ENCODE results near the gene JADE2.

Gene JADE2

DNA sequence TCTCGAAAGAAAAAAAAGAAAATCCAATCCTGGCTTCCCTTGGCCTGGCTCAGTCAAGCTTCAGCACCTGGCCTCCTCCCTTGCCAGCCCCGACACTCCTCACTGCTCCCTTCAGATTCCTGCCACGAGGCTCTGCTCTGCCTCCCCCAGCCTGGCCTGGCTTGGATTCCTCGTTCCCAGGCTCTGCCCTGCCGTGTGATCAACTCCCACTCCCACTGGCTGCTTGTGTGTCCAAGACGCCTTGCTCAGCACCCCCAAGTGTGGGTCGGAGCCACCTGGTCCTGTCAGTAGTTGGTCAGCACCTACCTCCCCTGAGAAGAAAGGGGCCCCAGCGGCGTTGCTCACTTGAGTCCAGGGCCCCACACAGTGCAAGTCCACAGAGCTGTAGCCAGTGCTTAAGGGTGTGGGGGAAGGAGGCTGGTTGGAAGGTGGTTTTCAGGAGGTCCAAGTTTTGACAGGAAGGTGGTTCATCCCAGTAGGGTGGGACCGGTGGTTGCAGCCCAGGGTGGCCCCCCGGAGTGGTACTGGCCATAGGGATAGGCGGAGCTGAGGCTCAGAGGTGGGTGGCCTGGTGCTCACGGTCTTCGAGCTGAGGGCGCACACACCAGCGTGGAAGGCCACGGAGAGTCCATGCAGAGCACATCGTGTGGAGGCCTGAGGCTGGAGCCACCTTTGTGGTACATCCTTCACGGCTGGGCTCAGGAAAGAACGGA lies 46.4 kb downstream of the JADE2 start:
- no peak for FAIRE-seq

DNA sequence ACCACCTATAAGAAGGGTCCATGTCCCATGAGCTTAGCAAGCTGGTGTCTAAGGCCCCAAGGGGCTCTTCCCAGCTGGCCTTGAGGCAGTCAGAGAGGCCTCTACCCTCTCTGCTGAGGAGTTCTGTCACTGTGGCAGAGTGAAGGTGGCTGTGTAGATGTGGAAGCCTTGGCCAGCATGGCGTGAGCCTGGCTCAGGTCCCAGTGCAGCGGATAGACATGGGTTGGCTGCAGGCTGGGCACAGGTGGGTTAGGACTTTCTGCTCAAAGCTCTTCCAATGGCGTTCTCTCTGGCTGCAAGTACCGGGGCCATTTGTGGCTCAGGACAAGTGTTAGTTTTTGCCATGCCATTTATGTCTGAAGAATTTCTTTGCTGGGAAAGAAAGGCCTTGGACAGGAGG lies 47.3 kb downstream of the JADE2 start:
- FAIRE-seq: no peak

DNA sequence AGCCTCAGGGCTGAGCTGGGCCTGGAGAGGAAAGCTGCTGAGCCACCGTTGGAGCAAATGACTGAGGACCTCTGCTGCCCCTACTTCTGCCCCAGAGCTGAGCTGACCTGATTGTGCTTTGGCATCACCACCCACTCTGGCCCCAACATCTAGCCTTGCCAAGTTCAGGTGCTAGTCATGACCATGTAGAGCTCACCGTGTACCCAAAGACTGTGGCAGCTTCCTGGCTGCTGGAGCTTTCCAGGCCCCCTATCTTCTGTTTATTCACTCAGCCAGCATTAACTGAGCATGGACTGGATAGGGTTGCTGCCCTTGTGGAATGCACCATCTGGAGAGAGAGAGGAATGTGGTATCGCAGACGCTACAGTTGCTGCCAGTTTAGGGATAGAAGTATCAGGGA lies 49.1 kb downstream of the JADE2 start:
- no peak for FAIRE-seq

DNA sequence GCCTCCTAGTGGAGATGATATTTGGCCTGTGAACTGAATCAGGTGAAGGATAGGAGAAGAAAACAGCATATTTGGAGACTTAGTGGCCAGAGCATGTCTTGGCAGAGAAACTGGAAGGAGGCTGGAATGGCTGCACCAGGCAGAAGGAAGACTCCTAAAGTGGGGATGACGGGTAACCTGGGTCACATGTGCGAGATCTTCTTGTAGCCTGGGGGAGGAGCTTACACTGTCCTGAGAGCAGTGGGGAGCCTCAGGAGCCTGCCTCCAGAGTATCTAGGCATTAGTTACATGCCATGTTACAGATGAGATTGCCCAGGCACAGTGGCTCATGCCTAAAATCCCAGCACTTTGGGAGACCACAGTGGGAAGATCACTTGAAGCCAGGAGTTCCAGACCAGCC lies 49.8 kb downstream of the JADE2 start:
- FAIRE-seq: no peak

DNA sequence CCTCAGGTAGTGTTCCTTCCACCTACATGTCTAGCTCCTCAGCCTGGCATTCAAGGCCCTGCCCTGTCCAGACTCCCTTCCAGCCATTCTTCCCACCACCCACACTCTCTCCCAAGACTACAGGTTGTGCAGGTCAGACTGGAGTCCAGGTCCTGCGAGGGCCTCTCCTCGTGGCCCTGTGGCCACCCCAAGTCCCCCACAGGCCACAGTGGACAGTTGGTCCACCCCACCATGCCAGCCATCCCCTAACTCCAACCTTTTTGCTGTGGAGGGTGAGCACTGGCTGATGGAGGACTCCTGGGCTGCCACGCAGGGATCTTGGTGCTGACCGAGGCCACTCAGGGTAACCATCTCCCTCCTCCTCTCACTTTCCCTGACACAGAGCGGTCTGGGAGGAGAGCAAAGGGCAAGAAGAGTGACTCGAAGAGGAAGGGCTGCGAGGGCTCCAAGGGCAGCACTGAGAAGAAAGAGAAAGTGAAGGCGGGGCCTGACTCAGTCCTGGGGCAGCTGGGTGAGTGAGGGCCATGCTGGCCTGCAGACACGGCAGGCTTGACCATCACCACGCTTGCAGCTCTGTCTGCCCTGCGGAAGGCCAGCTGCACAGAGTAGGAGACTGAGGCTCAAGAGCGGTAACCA lies 51.0 kb downstream of the JADE2 start:
- FAIRE-seq: no peak

DNA sequence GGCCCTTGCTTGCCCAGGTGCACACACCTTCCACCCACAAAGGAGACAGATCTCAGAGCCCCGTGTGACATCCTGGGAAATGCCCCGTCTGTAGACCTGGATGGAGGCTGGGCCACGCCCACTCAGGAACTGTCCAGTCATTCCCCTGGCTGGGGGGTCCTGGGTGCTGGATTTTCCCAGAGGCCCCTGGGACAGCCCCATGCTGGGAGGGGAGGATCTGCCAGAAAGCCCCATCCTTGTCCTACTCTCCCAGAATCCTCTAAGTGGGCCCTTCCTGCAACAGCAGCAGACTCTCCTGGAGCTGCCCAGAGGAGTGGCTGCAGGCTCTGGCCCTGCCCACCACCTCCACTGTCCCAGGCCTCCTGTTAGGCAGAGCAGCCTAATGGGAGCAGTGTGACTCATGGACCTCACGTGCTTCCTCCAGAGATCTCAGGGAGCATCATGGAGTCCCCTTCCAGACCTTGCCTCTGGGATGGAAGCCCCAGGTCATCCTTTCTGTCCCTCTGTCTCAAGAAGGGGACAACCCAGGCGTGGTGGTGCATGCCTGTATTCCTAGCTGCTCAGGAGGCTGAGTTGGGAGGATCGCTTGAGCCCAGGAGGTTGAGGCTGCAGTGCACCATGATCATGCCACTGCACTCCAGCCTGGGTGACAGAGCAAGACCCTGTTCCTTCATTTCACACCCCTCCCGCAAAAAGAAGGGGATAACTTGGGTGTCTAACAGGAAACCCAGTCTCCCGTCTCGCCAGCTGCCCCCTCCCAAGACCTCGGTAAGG lies 51.7 kb downstream of the JADE2 start:
- FAIRE-seq: no peak

DNA sequence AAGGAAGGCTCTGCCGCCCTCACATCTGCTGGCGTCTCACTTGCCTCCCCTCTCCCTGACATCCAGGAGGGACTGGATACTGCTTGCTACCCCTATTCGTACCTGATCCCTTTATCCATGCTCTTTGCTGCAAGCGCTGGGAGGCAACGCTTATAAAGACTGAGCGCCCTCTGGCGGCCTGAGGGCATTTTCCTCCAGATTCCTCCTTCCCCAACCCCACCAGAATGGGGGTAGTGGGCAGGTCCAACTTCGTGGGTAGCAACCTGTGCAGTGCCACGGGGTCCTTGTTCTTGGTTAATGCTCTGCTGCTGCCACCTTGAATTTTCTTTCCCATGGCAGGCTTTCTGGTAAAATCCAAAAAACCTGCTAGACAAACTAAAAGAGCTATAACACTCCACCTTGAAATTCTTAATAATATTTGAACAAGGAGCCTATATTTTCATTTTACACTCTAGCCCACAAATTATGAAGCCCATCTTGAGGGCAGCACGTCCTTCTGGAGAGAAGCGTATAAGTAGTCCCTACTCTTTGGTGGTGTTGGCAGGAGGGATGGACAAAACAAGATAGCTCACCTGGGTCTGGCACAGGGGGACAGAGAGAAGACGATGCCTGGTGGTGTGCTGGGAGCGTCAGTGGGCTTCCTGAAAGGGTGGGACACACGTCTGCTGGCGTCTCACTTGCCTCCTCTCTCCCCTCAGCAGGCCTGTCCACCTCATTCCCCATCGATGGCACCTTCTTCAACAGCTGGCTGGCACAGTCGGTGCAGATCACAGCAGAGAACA lies 52.5 kb downstream of the JADE2 start:
- FAIRE-seq: no peak

DNA sequence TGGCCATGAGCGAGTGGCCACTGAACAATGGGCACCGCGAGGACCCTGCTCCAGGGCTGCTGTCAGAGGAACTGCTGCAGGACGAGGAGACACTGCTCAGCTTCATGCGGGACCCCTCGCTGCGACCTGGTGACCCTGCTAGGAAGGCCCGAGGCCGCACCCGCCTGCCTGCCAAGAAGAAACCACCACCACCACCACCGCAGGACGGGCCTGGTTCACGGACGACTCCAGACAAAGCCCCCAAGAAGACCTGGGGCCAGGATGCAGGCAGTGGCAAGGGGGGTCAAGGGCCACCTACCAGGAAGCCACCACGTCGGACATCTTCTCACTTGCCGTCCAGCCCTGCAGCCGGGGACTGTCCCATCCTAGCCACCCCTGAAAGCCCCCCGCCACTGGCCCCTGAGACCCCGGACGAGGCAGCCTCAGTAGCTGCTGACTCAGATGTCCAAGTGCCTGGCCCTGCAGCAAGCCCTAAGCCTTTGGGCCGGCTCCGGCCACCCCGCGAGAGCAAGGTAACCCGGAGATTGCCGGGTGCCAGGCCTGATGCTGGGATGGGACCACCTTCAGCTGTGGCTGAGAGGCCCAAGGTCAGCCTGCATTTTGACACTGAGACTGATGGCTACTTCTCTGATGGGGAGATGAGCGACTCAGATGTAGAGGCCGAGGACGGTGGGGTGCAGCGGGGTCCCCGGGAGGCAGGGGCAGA lies 53.3 kb downstream of the JADE2 start:
- FAIRE-seq: no peak

DNA sequence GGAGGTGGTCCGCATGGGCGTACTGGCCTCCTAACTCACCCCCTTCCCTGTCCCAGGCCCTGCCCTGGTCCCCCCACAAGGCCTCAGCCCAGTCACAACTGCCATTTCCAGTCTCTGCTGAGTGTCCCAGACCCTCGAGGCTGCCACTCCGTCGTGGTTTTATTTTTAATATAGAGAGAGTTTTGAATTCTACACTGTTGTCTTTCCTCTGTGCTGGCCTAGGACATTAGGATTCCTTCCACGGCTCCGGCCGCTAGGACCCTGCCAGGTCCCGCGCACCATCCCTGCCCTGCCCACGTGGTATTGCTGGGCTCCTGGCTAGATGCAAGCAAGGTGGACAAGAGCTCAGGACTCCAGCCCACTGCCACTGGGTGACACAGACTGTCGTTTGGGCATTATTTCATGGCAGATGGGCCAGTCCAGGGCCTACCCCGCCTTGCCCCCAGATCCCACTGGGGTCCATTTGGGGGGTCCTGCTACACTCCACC lies 53.9 kb downstream of the JADE2 start:
- FAIRE-seq: no peak

DNA sequence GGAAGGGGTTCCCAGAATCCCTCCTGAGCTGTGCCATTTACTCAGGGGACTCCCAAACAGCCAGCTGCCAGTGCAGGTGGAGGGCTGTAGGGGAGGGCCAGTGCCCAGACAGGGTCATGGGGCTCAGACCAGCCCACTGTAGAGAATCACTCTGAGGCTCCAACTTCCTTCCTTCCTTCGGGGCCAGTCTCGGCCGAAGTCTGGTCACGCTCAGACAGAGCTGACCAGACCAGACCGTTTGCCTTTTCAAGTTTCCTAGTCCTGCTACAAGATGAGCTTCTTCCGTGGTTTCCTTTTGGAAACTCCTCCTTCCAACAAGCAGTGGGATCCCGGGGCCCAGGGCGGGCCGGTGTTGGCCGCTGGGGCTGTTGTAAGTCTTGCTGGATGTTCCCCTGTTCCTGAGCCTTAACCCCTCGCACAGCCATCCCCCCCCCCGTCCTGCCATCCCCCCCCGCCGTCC lies 54.6 kb downstream of the JADE2 start:
- FAIRE-seq: no peak

DNA sequence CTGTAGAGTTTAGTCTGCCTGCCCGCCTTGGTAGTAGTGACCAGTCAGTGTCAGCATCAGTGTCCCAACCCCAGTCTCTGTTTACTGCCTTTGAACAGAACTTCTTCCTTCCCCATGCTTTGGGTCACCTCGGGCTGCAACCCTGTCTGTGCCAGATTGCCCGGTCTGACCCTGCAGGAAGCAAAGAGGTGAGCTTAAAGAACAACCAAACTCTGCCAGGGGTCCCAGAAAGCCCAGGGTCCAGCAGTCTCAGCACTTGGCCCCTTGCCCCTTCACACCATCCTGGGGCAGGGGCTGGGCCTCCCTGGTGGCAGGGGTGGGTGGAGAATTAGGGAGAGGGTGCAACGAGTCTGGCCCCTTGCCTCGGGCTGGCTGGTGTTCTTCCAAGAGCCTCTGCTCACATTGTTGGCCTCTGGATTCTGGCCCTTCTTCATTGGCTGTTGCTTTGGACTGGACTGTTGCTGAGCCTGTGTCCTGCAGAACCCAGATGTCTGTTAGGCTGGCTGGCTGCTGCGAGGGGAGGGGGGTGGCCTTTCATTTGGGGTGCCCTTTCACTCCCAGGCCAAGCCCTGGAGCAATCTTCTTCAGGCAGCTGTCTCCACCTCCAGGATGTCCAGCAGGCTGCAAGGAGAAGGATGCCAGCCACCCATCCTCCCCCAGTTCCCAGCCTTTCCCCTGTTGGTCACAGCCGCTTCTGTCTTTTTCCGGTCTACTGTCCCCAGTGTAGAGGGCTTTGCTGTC lies 55.9 kb downstream of the JADE2 start:
- FAIRE-seq: no peak

DNA sequence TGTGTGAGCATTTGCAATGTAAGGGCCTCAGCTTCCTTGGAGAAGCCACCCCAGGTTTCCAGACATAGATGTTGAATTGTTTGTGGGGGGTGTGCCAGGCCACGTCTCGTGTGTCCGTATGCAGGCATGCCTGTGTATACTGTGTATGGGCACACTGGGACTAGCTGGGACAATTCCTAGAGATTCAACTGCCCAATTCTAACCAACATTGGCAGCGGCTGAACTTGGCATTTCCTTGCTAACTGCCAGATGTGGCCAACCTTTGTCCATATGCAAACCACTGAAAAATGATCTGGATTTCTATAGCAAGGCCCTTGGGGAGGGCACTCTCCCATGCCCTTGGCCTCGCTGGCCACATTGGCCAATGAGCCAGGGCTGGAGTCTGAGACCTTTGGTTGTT lies 56.8 kb downstream of the JADE2 start:
- FAIRE-seq: no peak

DNA sequence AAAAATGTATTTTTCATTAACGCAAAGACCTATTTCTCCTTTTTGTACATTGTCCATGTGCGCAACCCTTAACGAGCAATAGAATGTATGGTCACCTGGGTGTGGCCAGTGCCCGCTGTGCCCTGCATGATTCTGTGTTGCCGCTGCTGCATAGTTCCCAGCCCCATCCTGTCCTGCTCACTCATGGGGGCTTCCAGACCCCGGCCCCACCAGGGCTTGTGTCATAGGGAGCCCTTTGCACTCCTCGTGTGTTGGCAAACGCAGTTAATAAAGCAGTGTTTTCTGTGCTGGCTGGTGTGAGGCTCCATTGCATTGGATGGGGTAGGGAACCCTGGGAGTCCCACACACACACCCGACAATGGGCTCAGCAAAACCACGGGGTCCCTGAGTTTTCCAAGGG lies 57.5 kb downstream of the JADE2 start:
- no peak for FAIRE-seq

DNA sequence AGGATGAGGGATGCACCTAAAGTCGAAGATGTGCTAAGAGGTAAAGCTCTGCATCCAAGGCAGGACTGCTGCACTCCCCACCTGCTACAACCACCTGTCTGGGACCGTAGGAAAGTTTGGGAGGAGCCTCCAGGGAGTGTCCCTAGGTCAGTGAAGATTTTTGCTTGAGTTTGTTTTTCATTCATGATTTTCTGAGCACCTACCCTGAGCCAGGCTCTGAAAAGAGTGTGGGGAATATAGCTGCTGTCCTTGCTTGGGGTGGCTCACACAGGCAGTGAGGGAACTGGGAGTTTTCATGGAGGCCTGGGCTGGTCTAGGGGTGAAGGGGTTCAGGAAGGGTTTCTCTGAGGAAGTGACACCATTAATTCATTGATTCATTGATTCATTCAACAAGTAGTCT lies 58.3 kb downstream of the JADE2 start:
- FAIRE-seq: no peak

DNA sequence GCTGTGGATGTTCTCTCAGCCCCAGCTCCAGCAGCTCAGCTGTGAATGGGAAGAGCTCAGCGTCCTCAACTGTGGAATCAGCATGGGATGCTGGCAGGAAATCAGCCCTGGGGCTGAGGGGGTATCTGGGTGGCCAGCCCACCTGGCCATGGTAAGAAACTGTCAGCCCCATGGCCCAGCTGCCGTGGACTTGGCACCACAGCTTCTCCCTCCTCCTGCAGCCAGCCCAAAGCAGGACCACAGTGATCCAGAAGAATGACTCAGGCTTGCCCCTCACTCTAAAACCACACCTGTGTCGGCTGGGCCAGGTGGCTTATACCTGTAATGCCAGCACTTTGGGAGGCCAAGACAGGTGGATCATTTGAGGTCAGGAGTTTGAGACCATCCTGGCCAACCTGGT lies 59.2 kb downstream of the JADE2 start:
- FAIRE-seq: no peak

DNA sequence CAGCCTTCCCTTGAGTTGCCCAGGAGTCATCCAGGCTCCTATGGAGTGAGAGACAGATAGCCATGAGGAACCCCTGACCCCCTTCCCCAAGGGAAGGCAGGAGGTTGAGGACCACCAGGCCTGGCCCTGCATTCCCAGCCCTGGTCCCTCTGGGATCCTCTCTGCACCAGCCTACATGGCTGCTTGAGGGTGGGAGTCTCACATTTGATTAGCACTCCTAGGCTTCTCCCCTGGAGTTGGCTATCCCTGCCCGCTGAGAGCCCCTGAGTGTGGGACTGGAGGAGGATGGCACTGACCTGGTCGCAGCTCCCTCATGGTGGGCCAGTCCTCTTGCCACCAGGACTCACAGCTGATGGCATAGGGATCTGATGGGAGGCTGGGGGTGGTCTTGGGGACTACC lies 60.5 kb downstream of the JADE2 start:
- FAIRE-seq: no peak

DNA sequence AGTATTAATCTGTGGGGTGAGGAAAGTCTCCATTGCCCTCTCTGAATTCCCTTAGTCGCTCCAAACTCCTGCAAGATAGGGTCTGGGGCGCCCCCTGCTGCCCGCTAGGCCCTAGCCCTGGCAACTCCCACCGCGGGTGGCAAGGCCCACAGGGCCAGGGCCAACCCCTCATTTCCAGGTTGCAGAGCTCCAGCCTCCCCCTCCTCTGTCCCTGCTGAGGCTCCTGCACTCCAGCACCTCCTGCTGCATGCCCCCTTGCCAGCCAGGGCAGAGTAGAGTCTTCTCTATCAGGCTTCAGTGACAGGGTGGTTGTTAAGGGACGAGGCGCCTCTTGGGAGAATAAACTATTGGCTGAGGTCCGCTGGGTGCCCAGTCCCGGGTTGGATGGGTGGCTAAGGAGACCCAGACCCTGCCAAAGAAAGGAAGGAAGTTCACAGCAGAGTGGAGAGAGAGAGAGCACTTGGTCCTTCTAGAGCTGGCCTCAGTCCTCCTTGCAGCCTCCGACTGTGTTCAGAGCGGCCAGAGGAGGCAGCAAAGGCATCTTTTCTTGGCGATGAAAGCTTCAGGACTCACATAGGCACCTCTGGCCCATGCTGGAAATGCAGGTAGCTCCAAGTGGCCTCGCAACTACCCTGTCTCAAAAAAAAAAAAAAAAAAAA lies 61.5 kb downstream of the JADE2 start:
- FAIRE-seq: no peak

DNA sequence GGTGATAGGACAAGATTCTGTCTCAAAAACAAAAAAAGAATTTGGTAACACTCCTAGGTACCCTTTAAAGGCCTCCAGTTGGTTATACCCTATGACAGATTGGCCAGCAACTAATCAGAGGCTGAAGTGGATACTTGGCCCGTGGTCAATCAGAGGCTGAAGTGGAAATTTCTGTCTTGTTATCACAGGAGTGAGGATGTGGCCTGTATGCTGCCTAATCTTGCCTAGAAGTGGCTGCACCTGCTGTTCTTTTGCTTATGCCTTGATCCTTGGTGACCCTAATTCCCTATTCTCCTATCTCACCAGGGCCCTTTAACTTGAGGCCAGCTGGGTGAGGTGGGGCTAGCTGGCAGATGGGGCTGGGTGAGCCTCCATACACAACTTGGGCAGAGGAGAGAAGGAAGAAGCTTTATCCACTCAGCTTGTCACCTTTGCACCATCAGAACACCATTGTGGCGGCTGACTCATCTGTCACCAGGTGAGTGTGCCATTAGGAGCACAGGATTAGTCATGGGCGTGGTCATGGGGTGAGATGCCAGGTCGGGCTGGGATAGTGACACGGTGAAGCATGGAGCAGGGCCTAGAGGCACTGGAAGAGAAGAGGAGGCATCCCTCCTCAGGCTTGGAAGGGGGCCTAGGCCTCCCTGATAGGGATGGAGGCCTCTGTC lies 65.7 kb downstream of the JADE2 start:
- FAIRE-seq: no peak

DNA sequence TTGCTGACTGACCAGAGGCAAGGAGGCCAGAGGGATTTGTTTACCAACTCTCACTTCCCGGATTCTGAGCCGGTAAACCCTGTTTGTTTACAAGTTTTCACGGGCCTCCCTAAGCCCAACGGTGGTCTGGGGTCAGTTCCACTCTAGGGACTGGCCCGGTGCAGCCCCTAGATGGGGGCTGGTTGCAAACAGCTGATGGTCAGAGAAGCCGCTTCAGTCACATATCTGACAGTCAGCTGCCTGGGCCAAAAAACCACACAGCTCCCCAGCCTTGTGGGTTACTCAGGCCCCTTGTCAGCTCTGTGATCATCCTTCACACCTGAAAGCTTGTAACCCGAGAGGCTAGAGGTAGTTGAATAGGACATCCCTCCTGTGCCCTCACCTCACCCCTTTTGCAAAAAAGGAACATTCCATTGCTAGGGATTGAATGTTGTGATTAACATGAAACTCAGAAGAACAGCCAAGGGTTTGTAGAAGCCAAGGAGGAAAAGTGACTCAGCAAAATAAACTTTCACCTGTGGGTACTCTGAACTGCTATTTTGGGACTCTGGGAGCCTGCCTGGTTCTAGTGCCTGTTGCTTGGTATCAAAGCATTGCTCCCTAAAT lies 66.8 kb downstream of the JADE2 start:
- FAIRE-seq: no peak

DNA sequence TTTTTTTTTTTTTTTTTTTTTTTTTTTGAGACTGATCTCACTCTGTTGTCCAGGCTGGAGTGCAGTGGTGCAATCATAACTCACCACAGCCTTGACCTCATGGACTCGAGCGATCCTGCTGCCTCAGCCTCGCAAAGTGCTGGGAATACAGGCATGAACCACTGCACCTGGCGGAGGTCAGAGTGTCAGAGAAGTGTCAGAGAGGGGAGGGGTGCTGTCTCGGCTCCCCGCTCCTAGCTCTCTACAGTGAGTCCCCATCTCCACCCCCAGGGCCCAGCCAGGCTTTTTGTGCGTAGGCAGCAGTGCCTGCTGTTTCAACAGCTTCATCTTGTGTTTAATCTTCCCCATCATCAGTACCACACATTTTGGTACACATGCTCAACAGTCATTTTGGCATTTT lies 68.9 kb downstream of the JADE2 start:
- no peak for FAIRE-seq
